K562 (cell line): Measurements from ENCODE around the gene CDKN2B. TPM values are rescaled to one million over a fixed set of nuclear protein-coding genes. Genes with fewer than 3 reads are reported as not detected.

Source experiments
- ATAC-seq: fragments of 200-7000 bp; cut with Tn5 transposase; 3 replicates; pipeline ENCODE4 v1.9.1; 2020; ENCODE audit warnings: moderate library complexity
- BruUV-seq: library from RNA; stranded (reverse); fragments of 400-500 nt; replicated peaks from 2 replicates; lab custom pipeline; 2021; lab: Mats Ljungman, UMichigan
- CTCF ChIA-PET: fragments of 300-600 bp; formaldehyde crosslinking; extraction: SDS; loops from one replicate; lab custom pipeline; 2021; ENCODE audit warnings: low intra/inter-chr PET ratio; lab: Yijun Ruan, JAX
- POLR2A ChIA-PET: fragments of 300-600, 350-650 bp; sonication (Branson Sonifier 250); formaldehyde crosslinking; extraction: SDS; loops from one replicate; lab custom pipeline; 2021; ENCODE audit warnings: antibody characterized with exemption, inconsistent platforms; lab: Yijun Ruan, JAX
- DNase-seq, 4 experiments: peaks; one replicate each; pipeline versions ENCODE4 v3.0.0 to v3.0.0-alpha.2; 2011 to 2018; ENCODE audit warnings: low spot score in 3 of 4, mixed read lengths in 3 of 4; ENCODE audit errors: extremely low read depth in 1 of 4
- FAIRE-seq: peaks from 2 replicates; lab custom pipeline; 2011; peaks lifted over from hg19 to GRCh38; lab: Jason Lieb, UNC
- H2AFZ ChIP-seq: 2 replicates; pipeline ENCODE4 v1.6.0; 2011; ENCODE audit warnings: low read depth, low read length, control low read depth, inconsistent platforms
- H3K27ac ChIP-seq: fragments of 200-600 bp; 3 replicates; pipeline ENCODE4 v1.8.0; 2011; ENCODE audit warnings: low read depth, mild to moderate bottlenecking, control low read depth, inconsistent platforms, low read length, moderate library complexity, mixed read lengths; ENCODE audit errors: extremely low read depth
- H3K27me3 ChIP-seq, 2 experiments: fragments of 300-600 bp in 1 of 2; 2 replicates in 1 of 2; 3 replicates in 1 of 2; pipeline versions ENCODE4 v1.6.0 to v1.8.0; 2011; ENCODE audit warnings: inconsistent platforms in 2 of 2, low read length in 2 of 2, mild to moderate bottlenecking in 1 of 2, mixed read lengths in 1 of 2, moderate library complexity in 1 of 2; ENCODE audit not compliant: control insufficient read depth in 2 of 2, insufficient read depth in 2 of 2
- H3K36me3 ChIP-seq: fragments of 300-600 bp; 3 replicates; pipeline ENCODE4 v1.8.0; 2011; ENCODE audit warnings: mild to moderate bottlenecking, low read length, inconsistent platforms; ENCODE audit not compliant: control insufficient read depth, insufficient read depth
- H3K4me1 ChIP-seq, 2 experiments: fragments of 200-600 bp in 1 of 2; replicated peaks in 1 of 2; 2 replicates in 1 of 2; 3 replicates in 1 of 2; pipeline versions ENCODE4 v1.5.1 to v1.8.0; 2011; ENCODE audit warnings: inconsistent platforms in 2 of 2, low read length in 2 of 2, mild to moderate bottlenecking in 1 of 2, mixed read lengths in 1 of 2, moderate library complexity in 1 of 2; ENCODE audit not compliant: control insufficient read depth in 2 of 2, insufficient read depth in 2 of 2
- H3K4me2 ChIP-seq: 2 replicates; pipeline ENCODE4 v1.6.1; 2011; ENCODE audit warnings: low read length, control low read depth, inconsistent platforms, mixed read lengths; ENCODE audit not compliant: insufficient read depth
- H3K4me3 ChIP-seq: fragments of 200-600 bp; sonication (generic), shearing (Covaris generic); 2 replicates; pipeline ENCODE4 v1.5.1; 2016; ENCODE audit warnings: control low read depth, inconsistent platforms
- H3K79me2 ChIP-seq: fragments of 200-600 bp; 3 replicates; pipeline ENCODE4 v1.8.0; 2011; ENCODE audit warnings: low read length, inconsistent platforms; ENCODE audit not compliant: control insufficient read depth, insufficient read depth
- H3K9ac ChIP-seq, 2 experiments: 2 replicates each; pipeline versions ENCODE4 v1.6.0 to v1.6.1; 2011; ENCODE audit warnings: low read depth in 2 of 2, low read length in 2 of 2, control low read depth in 1 of 2, inconsistent platforms in 1 of 2, mild to moderate bottlenecking in 1 of 2, mixed read lengths in 1 of 2; ENCODE audit not compliant: insufficient read depth in 1 of 2
- H3K9me1 ChIP-seq: one replicate; pipeline ENCODE4 v1.6.0; 2011; ENCODE audit warnings: inconsistent platforms, mild to moderate bottlenecking, low read length, moderate library complexity; ENCODE audit not compliant: control insufficient read depth, insufficient read depth
- H3K9me3 ChIP-seq: replicated peaks from 2 replicates; pipeline ENCODE4 v1.5.1; 2011; ENCODE audit warnings: low read depth, low read length, inconsistent platforms; ENCODE audit not compliant: control insufficient read depth, insufficient read depth
- H4K20me1 ChIP-seq: replicated peaks from 2 replicates; pipeline ENCODE4 v1.6.1; 2011; ENCODE audit warnings: low read length, inconsistent platforms, mixed read lengths; ENCODE audit not compliant: control insufficient read depth, insufficient read depth
- EP300 ChIP-seq: IDR thresholded peaks from 2 replicates; pipeline ENCODE4 v1.6.1; 2012; ENCODE audit warnings: low read length, improper control_type of control experiment
- ESRRA ChIP-seq: fragments of 450-650 bp; IDR thresholded peaks from 2 replicates; pipeline ENCODE4 v1.6.1; 2014; ENCODE audit warnings: low read depth, mild to moderate bottlenecking, moderate library complexity, borderline replicate concordance
- MYC ChIP-seq, 2 experiments: fragments of 250-450 bp in 1 of 2; sonication (Bioruptor Pico) in 1 of 2; IDR thresholded peaks; 2 replicates each; pipeline versions ENCODE4 v1.5.1 to v1.6.1; 2012 to 2021; ENCODE audit warnings: low read depth in 2 of 2, borderline replicate concordance in 1 of 2, improper control_type of control experiment in 1 of 2, low read length in 1 of 2, mild to moderate bottlenecking in 1 of 2, moderate library complexity in 1 of 2
- NR2C2 ChIP-seq, 2 experiments: fragments of 200-800 bp in 1 of 2; sonication (Bioruptor generic) in 1 of 2; sonication (generic) in 1 of 2; formaldehyde crosslinking in 1 of 2; IDR thresholded peaks; 2 replicates each; pipeline versions ENCODE4 v1.6.1 to v1.8.0; 2016 to 2022; ENCODE audit warnings: mild to moderate bottlenecking in 1 of 2, missing compliant biosample characterization in 1 of 2, missing genetic modification characterization in 1 of 2, missing genetic modification reagents in 1 of 2
- WGBS: fragments of 100-300 bp; shearing (Covaris generic); methylation state at CpG from one replicate; pipeline ENCODE4 v1.1.6; 2016; ENCODE audit warnings: low coverage, mixed read lengths; ENCODE audit not compliant: insufficient coverage; ENCODE audit errors: missing lambda C conversion rate; 5-methylcytosine and 5-hydroxymethylcytosine counted together
- in situ Hi-C: fragments of 300-500 bp; cut with MboI; formaldehyde crosslinking; loops from 4 replicates; pipeline ENCODE4 v1.15.0; 2018; ENCODE audit warnings: inconsistent platforms, mixed read lengths
- intact Hi-C: fragments of 100-400 bp; cut with micrococcal nuclease; formaldehyde crosslinking; loops from 2 replicates; pipeline ENCODE4 v1.14.2; 2022
- polyA plus RNA-seq, 8 experiments: library from polyadenylated mRNA; depleted of rRNA in 4 of 8; stranded (reverse) in 5 of 8; unstranded in 3 of 8; fragments of >200 nt; fragmentation: Nextera tagmentation in 2 of 8; fragmentation: Illumina TruSeq in 1 of 8; extraction: Ambion mirVana in 2 of 8; extraction: Trizol in 1 of 8; gene quantifications; 2 replicates each; pipeline versions ENCODE4 v1.2.1 to v1.2.3, GENCODE V29; 2011 to 2014; ENCODE audit warnings: inconsistent platforms in 1 of 8, missing spikeins in 1 of 8
- total RNA-seq, 7 experiments: library from RNA; depleted of rRNA in 6 of 7; stranded (reverse); fragments of >200 nt in 6 of 7; fragmentation: Illumina TruSeq in 2 of 7; extraction: Trizol in 2 of 7; gene quantifications; 2 replicates each; pipeline versions ENCODE4 v1.2.1 to v1.2.3, GENCODE V29; 2011 to 2021; ENCODE audit warnings: low replicate concordance in 1 of 7
- TF ChIP-seq, protein P1 (sequence below): sonication (generic); formaldehyde crosslinking; IDR thresholded peaks from 2 replicates; pipeline ENCODE4 v1.8.0; 2022; ENCODE audit warnings: missing genetic modification reagents, mild to moderate bottlenecking, borderline replicate concordance
- TF ChIP-seq, protein P2 (sequence below): fragments of 450-650 bp; IDR thresholded peaks from 2 replicates; pipeline ENCODE4 v1.6.1; 2016
- TF ChIP-seq, protein P3 (sequence below): sonication (generic); formaldehyde crosslinking; IDR thresholded peaks from 2 replicates; pipeline ENCODE4 v1.8.1; 2023; ENCODE audit warnings: missing genetic modification reagents, mild to moderate bottlenecking, borderline replicate concordance

The CDKN2B gene
- total and polyA plus RNA-seq, 9 of the 15 experiments (the other 6 are each of a cell fraction or from before 2014, with no cell fraction given), result not detected

DNA sequence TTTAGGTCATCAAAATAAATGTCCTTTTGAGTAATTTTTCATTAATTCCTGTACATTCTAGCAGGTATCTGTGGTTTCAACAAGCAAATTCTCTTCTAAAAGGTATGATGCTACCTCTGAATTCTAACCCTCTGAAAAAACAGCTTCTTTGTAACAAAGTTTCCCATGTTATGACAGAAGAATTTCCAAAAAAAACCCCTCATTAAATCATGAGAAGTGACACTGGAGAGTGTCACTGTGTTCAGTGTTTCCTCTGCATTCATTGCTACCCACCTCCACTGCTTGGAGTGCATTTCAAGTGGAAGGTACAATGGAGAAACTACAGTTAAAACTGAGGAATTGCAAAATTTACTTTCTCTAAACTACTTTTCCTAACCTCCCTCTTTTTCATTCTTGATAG is 25.0 kb downstream of the CDKN2B start:
- POLR2A ChIA-PET, result no interaction called here

DNA sequence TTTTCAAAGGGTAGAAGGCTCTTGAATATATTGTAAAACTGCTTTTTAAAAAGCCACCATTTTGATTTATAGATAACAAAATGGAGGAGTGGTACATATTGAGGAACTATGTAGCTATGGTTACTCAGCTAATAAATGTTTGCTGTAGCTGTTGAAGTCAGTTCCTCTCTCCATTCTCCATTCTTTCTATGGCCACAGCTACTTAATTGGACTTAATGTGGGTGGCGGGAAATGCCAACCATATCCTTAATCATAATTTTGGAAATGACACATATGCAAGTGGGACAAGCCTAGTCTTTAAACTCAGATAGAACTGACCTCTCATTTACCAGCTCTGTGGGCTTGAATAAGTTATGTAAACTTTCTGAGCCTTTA is 25.6 kb downstream of the CDKN2B start:
- no peak for ATAC-seq
- Histone ChIP-seq H3K4me2 (no peak overlapping the region), H3K36me3 (no peaks in the 10 kb centered on the region), H3K4me3 (no peak overlapping the region), H3K9me1 (no peaks in the 10 kb centered on the region), H4K20me1 (no peaks in the 10 kb centered on the region), H3K79me2 (no peaks in the 10 kb centered on the region), H3K9me3 (no peaks in the 10 kb centered on the region), H3K27me3 (no peaks in the 10 kb centered on the region), H3K4me1 (no peaks in the 10 kb centered on the region), H3K9ac (no peak overlapping the region), H2AFZ (no peak overlapping the region), H3K27ac (no peak overlapping the region)
- intact Hi-C loops, result no loop called here
- BruUV-seq, result no TSS peak
- in situ Hi-C loops, result no loop called here
- ChIA-PET POLR2A (no interaction called here), CTCF (no interaction called here)
- FAIRE-seq, result no peak
- no peak for DNase-seq
- WGBS, result no CpG with 5 or more reads among the region's 1 CpG
- no peak for TF ChIP-seq ESRRA
- no peak for TF ChIP-seq EP300
- TF ChIP-seq, protein P1, sequence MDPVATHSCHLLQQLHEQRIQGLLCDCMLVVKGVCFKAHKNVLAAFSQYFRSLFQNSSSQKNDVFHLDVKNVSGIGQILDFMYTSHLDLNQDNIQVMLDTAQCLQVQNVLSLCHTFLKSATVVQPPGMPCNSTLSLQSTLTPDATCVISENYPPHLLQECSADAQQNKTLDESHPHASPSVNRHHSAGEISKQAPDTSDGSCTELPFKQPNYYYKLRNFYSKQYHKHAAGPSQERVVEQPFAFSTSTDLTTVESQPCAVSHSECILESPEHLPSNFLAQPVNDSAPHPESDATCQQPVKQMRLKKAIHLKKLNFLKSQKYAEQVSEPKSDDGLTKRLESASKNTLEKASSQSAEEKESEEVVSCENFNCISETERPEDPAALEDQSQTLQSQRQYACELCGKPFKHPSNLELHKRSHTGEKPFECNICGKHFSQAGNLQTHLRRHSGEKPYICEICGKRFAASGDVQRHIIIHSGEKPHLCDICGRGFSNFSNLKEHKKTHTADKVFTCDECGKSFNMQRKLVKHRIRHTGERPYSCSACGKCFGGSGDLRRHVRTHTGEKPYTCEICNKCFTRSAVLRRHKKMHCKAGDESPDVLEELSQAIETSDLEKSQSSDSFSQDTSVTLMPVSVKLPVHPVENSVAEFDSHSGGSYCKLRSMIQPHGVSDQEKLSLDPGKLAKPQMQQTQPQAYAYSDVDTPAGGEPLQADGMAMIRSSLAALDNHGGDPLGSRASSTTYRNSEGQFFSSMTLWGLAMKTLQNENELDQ (CRISPR knock-in tag), result no peak
- no peak for TF ChIP-seq MYC (IDR thresholded peaks at IDR 0.05; ENCODE audit: low read depth, low read length)
- no peak for TF ChIP-seq MYC (CRISPR knock-in tag; IDR thresholded peaks at IDR 0.05; ENCODE audit: borderline replicate concordance, low read depth)
- TF ChIP-seq, protein P2, sequence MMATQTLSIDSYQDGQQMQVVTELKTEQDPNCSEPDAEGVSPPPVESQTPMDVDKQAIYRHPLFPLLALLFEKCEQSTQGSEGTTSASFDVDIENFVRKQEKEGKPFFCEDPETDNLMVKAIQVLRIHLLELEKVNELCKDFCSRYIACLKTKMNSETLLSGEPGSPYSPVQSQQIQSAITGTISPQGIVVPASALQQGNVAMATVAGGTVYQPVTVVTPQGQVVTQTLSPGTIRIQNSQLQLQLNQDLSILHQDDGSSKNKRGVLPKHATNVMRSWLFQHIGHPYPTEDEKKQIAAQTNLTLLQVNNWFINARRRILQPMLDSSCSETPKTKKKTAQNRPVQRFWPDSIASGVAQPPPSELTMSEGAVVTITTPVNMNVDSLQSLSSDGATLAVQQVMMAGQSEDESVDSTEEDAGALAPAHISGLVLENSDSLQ, result no peak
- TF ChIP-seq, protein P3, sequence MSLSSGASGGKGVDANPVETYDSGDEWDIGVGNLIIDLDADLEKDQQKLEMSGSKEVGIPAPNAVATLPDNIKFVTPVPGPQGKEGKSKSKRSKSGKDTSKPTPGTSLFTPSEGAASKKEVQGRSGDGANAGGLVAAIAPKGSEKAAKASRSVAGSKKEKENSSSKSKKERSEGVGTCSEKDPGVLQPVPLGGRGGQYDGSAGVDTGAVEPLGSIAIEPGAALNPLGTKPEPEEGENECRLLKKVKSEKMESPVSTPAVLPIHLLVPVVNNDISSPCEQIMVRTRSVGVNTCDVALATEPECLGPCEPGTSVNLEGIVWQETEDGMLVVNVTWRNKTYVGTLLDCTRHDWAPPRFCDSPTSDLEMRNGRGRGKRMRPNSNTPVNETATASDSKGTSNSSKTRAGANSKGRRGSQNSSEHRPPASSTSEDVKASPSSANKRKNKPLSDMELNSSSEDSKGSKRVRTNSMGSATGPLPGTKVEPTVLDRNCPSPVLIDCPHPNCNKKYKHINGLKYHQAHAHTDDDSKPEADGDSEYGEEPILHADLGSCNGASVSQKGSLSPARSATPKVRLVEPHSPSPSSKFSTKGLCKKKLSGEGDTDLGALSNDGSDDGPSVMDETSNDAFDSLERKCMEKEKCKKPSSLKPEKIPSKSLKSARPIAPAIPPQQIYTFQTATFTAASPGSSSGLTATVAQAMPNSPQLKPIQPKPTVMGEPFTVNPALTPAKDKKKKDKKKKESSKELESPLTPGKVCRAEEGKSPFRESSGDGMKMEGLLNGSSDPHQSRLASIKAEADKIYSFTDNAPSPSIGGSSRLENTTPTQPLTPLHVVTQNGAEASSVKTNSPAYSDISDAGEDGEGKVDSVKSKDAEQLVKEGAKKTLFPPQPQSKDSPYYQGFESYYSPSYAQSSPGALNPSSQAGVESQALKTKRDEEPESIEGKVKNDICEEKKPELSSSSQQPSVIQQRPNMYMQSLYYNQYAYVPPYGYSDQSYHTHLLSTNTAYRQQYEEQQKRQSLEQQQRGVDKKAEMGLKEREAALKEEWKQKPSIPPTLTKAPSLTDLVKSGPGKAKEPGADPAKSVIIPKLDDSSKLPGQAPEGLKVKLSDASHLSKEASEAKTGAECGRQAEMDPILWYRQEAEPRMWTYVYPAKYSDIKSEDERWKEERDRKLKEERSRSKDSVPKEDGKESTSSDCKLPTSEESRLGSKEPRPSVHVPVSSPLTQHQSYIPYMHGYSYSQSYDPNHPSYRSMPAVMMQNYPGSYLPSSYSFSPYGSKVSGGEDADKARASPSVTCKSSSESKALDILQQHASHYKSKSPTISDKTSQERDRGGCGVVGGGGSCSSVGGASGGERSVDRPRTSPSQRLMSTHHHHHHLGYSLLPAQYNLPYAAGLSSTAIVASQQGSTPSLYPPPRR (CRISPR knock-in tag), result no peak

More for the DNA sequence above, 25.0 kb downstream of the CDKN2B start:
- intact Hi-C loops, result no loop called here
- CTCF ChIA-PET, result no interaction called here
- Histone ChIP-seq H3K79me2 (no peaks in the 10 kb centered on the region), H3K4me2 (no peak overlapping the region), H3K9ac (no peak overlapping the region), H4K20me1 (no peaks in the 10 kb centered on the region), H3K27me3 (no peaks in the 10 kb centered on the region), H3K4me1 (no peaks in the 10 kb centered on the region), H2AFZ (no peak overlapping the region), H3K9me3 (no peaks in the 10 kb centered on the region), H3K27ac (no peak overlapping the region), H3K36me3 (no peaks in the 10 kb centered on the region), H3K9me1 (no peaks in the 10 kb centered on the region), H3K4me3 (no peak overlapping the region)
- no peak for ATAC-seq
- BruUV-seq, result no TSS peak
- FAIRE-seq, result no peak
- no peak for TF ChIP-seq NR2C2 (CRISPR knock-in tag; IDR thresholded peaks at IDR 0.05)
- no peak for TF ChIP-seq NR2C2 (tag; IDR thresholded peaks at IDR 0.05)
- DNase-seq, result no peak
- in situ Hi-C loops, result no loop called here
